ENCODE results near the gene USP49. TPM values are rescaled to one million over a fixed set of nuclear protein-coding genes. Genes with fewer than 3 reads are reported as not detected.

The USP49 gene
- total and polyA plus RNA-seq, 2 of the 13 experiments (the other 11 are each of a cell fraction or from before 2014, with no cell fraction given): 2.9 to 4.3 TPM

GRCh38 chr6:41768545-41769308 lies 126.4 kb downstream of the USP49 start (continued):
- no peak for TF ChIP-seq MLXIP (CRISPR knock-in tag; IDR thresholded peaks at IDR 0.05; ENCODE audit: borderline replicate concordance)
- TF ChIP-seq SETDB1 (CRISPR knock-in tag; IDR thresholded peaks at IDR 0.05; ENCODE audit: borderline replicate concordance): no peak
- TF ChIP-seq ZSCAN29 (CRISPR knock-in tag; conservative IDR thresholded peaks at IDR 0.05): no peak
- no peak; the same call in 1 of the 2 replicates for TF ChIP-seq NCOA2 (CRISPR knock-in tag; IDR thresholded peaks at IDR 0.05)
- no peak for TF ChIP-seq SAFB2 (CRISPR knock-in tag; IDR thresholded peaks at IDR 0.05; ENCODE audit: borderline replicate concordance, low read depth)
- no peak for TF ChIP-seq RFX5 (IDR thresholded peaks at IDR 0.05; ENCODE audit: low read depth, low read length)
- no peak for TF ChIP-seq ZKSCAN5 (CRISPR knock-in tag; IDR thresholded peaks at IDR 0.05)
- peak; percentile 82 for TF ChIP-seq HNF4A (CRISPR knock-in tag; IDR thresholded peaks at IDR 0.05)
- TF ChIP-seq MTA3 (CRISPR knock-in tag; IDR thresholded peaks at IDR 0.05): no peak
- 0 out of 2 replicates have a peak, but pooled peaks have one; percentile 50 for TF ChIP-seq GFI1 (CRISPR knock-in tag; IDR thresholded peaks at IDR 0.05; ENCODE audit: borderline replicate concordance)
- TF ChIP-seq ZNF138 (CRISPR knock-in tag; IDR thresholded peaks at IDR 0.05; ENCODE audit: low read depth): no peak
- no peak for TF ChIP-seq THAP9 (CRISPR knock-in tag; IDR thresholded peaks at IDR 0.05; ENCODE audit: borderline replicate concordance)
- TF ChIP-seq MBD4 (IDR thresholded peaks at IDR 0.05; ENCODE audit: borderline replicate concordance, low read length): no peak
- peak; percentile 63 for TF ChIP-seq RFX3 (CRISPR knock-in tag; IDR thresholded peaks at IDR 0.05)
- TF ChIP-seq ZNF44 (CRISPR knock-in tag; IDR thresholded peaks at IDR 0.05): no peak
- peak; percentile 84 for TF ChIP-seq PAXIP1 (CRISPR knock-in tag; conservative IDR thresholded peaks at IDR 0.05)
- TF ChIP-seq ZKSCAN8 (CRISPR knock-in tag; IDR thresholded peaks at IDR 0.05; ENCODE audit: borderline replicate concordance): 0 out of 2 replicates have a peak, but pooled peaks have one; percentile 20
- TF ChIP-seq ZBTB14 (CRISPR knock-in tag; IDR thresholded peaks at IDR 0.05): no peak
